ENCODE results near the gene METTL6. TPM values are rescaled to one million over a fixed set of nuclear protein-coding genes. Genes with fewer than 3 reads are reported as not detected.
"Not testable (repeated sequence)": the region's sequence is repeated elsewhere in the genome, so short reads cannot be mapped to it uniquely, and the experiment has no call there.

The METTL6 gene, protein sequence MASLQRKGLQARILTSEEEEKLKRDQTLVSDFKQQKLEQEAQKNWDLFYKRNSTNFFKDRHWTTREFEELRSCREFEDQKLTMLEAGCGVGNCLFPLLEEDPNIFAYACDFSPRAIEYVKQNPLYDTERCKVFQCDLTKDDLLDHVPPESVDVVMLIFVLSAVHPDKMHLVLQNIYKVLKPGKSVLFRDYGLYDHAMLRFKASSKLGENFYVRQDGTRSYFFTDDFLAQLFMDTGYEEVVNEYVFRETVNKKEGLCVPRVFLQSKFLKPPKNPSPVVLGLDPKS
- total RNA-seq: 10 to 100 TPM; 18.6 to 19.3 TPM

DNA sequence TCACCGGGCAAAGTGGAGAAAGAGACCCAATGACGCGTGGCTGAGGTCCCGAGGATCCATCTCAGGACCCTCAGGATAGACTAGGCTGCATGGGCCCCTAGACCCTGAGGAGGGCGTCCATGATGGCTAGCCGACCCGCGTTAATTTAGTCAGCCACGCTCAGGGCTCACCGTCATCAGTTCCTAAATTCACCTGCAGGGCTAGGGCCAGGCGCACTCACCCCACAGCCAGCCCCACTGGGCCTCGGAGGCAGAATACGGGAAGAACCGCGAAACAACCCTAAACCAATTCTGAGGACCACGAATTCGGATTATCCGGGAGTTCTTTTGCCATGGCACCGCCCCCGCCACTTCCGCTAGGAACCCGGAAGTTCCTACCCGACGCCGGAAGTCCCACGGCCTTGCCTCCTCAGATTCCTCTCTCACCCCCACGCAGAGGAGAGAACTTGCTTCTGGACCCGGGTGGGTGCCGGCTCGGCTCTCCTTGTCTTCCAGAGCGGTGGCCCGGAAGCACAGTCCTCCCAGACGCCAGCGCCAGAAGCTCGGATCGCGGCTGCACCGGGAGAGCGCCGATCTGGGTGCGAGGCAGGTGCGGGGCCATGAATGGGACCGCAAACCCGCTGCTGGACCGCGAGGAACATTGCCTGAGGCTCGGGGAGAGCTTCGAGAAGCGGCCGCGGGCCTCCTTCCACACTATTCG, at the start of gene METTL6, which contains the start of gene EAF1:
Gene METTL6 (minus strand): TSS at position 363 of the 699 bp plus-strand sequence. CDS start 1,033 bp downstream, outside the sequence.
Gene EAF1 (plus strand): TSS at position 417 of the 699 bp plus-strand sequence. CDS start 182 bp downstream, at position 599.
- POLR2A ChIA-PET: interaction anchor here (0.6 to 1.8 kb wide), 3 partner anchors 130 to 174 kb away, joined by 3 to 4 read pairs (median 4); partner anchors contain the start of genes BTD and HACL1
- H3K27me3 Mint-ChIP-seq: no peaks in the 10 kb centered on the region
- peak within 1 kb of the TSS; percentile 99 for H3K4me3 Mint-ChIP-seq
- peak; percentile 86 for DNase-seq
- H3K9me3 Mint-ChIP-seq: no peaks in the 10 kb centered on the region
- peaks cover 39% of the 10 kb centered on the region for H3K4me1 Mint-ChIP-seq
- peak; percentile 84 for ATAC-seq (ENCODE audit: low read depth)
- H3K27ac Mint-ChIP-seq: peak within 1 kb of the TSS; percentile 96
- H3K36me3 Mint-ChIP-seq: peaks cover 24% of the 10 kb centered on the region

DNA sequence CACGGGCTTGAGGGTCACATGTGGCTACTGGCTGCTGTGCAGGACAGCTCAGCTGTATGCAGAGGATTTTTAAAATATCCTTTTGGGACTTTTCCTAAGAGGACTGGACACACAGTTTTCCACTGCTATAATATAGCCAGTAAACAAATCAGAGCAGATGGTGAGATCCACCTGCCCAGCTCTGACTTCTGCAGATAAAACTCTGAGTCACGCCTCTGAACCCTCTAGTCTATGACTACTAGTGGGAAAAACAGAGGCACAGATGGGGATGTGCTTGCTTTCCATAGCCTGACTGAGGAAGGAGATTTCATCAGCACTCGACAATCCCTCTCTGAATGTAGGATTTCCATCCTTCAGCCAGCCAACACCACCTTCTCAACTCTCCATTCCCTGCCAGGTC, 49.0 kb upstream of the METTL6 start:
- no peaks in the 10 kb centered on the region for H3K9me3 Mint-ChIP-seq
- H3K27ac Mint-ChIP-seq: no peak overlapping the region
- H3K4me3 Mint-ChIP-seq: no peak overlapping the region
- ATAC-seq (ENCODE audit: low read depth): no peak
- POLR2A ChIA-PET: no interaction called here
- no peak for DNase-seq
- H3K4me1 Mint-ChIP-seq: no peaks in the 10 kb centered on the region
- H3K36me3 Mint-ChIP-seq: no peaks in the 10 kb centered on the region
- H3K27me3 Mint-ChIP-seq: peaks cover 9% of the 10 kb centered on the region

DNA sequence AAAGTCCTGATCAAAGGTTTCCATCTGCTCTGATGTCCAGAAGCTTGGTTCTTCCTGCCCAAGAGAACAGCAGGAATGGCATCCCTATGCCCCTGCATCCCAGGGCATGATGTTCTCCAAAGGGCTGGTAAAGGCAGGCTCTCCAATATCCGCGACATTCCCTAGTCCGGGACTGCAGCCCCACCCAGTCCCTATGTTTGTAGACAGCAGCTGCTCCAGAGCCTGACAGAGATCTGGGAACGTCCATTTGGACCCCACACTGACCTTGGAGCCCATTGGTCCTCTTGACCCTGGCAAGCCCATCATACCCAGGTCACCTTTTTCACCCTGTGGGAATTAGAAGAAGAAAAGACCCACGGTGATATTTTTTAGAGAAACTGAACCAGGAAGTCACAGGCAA, 47.8 kb upstream of the METTL6 start:
- no peaks in the 10 kb centered on the region for H3K9me3 Mint-ChIP-seq
- H3K4me1 Mint-ChIP-seq: no peaks in the 10 kb centered on the region
- H3K4me3 Mint-ChIP-seq: no peak overlapping the region
- no peaks in the 10 kb centered on the region for H3K36me3 Mint-ChIP-seq
- peaks cover 5% of the 10 kb centered on the region for H3K27me3 Mint-ChIP-seq
- POLR2A ChIA-PET: no interaction called here
- DNase-seq (no peak), ATAC-seq (ENCODE audit: low read depth) (no peak)
- H3K27ac Mint-ChIP-seq: no peak overlapping the region

DNA sequence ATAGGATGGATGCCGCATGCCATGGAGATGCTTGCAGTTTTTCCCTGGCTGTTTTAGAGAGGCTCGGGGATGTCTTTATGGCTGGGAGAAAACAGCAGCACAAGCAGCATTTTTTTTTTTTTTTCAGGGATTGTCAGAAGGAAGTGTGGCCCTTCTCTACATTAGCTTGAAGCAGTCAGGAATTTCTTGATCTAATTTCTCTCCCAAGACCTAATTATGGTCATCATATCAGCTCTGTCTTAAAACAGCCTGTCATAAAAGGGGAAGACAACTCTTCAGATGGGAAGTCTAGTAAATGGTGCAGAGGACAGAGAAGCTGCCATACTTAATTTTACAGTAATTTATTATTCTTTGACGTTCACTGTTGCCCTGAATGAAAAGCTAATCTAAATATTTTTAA, 44.5 kb upstream of the METTL6 start:
- ATAC-seq (ENCODE audit: low read depth) (no peak), DNase-seq (no peak)
- Mint-ChIP-seq H3K27ac (no peak overlapping the region), H3K4me3 (no peak overlapping the region), H3K36me3 (no peaks in the 10 kb centered on the region), H3K4me1 (no peaks in the 10 kb centered on the region), H3K9me3 (no peaks in the 10 kb centered on the region), H3K27me3 (peaks cover 2% of the 10 kb centered on the region)
- POLR2A ChIA-PET: no interaction called here

DNA sequence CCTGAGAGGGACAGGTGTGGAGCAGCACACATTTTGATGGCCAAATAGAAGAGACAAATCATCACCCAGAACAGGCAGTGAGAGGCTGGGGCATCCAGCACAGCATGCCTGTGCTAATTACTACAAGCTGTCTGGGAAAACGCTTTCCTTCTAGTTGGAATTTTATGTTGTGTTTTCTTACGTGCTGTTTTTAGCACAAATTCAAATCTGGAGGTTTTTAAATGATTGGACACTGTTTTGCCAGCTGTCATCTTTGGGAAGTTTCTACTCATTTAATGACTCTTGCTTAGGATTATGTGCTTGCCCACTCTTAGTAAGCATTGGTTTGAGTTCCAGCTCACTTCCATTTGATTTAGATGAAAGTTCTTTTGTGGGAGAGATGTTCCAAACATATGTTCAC, 43.5 kb upstream of the METTL6 start:
- no peaks in the 10 kb centered on the region for H3K4me1 Mint-ChIP-seq
- no peak overlapping the region for H3K27ac Mint-ChIP-seq
- no peak for DNase-seq
- POLR2A ChIA-PET: interaction anchor here (0.8 kb wide), 1 partner anchor 27 kb away, joined by 4 read pairs; no protein-coding TSS in a partner anchor
- H3K9me3 Mint-ChIP-seq: no peaks in the 10 kb centered on the region
- H3K4me3 Mint-ChIP-seq: no peak overlapping the region
- no peaks in the 10 kb centered on the region for H3K36me3 Mint-ChIP-seq
- no peak for ATAC-seq (ENCODE audit: low read depth)
- H3K27me3 Mint-ChIP-seq: peaks cover 2% of the 10 kb centered on the region

DNA sequence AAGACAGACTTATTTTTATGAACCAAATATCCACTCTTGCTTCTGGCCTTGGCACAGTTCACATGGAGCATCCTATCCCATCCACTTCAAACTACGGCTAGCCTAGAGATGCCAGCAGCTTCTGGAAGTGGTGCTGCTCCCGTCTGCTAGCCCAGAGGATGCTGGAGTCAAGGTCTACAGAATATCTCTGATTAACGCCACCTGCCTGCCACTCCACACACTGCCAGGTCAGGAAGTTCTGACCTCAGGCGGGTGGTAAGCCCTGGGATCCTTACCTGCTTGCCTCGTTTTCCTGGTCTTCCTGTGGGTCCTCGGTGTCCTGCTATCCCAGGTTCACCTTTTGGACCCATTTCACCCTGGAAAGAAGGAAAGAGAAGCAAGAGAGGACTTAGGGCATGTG, 42.9 kb upstream of the METTL6 start:
- Mint-ChIP-seq H3K4me1 (no peaks in the 10 kb centered on the region), H3K27ac (no peak overlapping the region), H3K36me3 (no peaks in the 10 kb centered on the region), H3K4me3 (no peak overlapping the region), H3K27me3 (peaks cover 2% of the 10 kb centered on the region), H3K9me3 (no peaks in the 10 kb centered on the region)
- DNase-seq: no peak
- no peak for ATAC-seq (ENCODE audit: low read depth)
- POLR2A ChIA-PET: no interaction called here

DNA sequence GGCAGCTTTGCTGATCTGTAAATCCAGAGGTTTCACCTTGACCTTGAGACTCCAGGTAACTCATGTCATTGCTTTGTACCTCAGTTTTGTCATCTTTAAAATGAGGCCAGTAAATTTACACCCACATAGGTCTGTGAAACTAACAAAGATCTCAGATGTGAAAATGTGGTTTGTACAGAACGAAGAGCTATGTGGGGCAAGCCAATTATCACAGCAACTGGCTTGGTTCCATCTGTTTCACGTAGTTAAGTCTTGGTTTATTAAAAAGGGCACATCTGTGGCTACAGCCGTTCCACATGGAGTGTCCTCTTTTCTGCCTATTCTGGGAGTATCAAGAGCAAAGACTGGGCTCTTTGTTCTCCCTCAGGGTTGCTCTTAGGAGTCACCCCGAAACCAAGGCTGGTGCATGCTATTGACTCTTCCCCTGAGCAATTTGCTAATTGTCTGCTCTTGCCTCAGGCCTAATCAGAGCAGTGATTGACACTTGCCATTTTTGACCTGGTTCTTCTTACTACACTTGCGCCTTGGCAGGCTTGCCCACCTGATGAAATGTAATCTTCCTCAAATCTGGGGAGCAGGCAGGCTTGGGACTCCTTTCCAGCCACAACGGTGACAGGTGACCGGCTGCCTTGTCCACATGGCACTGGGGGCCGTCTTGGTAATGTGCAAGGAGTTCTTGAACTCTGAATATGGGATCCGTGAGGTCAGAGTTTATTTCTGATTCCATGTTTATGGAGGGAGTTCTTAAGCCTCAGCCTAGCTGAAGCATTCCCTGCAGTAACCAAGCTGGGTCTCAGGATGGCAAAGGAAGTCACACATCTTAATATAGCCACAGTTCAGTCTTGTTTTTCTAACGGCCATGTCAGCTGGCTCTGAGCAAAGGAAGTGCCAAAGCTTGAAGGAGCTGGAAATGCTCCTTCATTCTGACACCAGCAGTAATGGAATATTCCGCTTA, 40.2 kb upstream of the METTL6 start:
- H3K9me3 Mint-ChIP-seq: no peaks in the 10 kb centered on the region
- H3K36me3 Mint-ChIP-seq: no peaks in the 10 kb centered on the region
- DNase-seq: no peak
- ATAC-seq (ENCODE audit: low read depth): no peak
- POLR2A ChIA-PET: interaction anchor here (1.5 kb wide), 1 partner anchor 47 kb away, joined by 3 read pairs; no protein-coding TSS in a partner anchor
- no peaks in the 10 kb centered on the region for H3K27me3 Mint-ChIP-seq
- H3K27ac Mint-ChIP-seq: no peak overlapping the region
- no peak overlapping the region for H3K4me3 Mint-ChIP-seq
- H3K4me1 Mint-ChIP-seq: peaks cover 5% of the 10 kb centered on the region

DNA sequence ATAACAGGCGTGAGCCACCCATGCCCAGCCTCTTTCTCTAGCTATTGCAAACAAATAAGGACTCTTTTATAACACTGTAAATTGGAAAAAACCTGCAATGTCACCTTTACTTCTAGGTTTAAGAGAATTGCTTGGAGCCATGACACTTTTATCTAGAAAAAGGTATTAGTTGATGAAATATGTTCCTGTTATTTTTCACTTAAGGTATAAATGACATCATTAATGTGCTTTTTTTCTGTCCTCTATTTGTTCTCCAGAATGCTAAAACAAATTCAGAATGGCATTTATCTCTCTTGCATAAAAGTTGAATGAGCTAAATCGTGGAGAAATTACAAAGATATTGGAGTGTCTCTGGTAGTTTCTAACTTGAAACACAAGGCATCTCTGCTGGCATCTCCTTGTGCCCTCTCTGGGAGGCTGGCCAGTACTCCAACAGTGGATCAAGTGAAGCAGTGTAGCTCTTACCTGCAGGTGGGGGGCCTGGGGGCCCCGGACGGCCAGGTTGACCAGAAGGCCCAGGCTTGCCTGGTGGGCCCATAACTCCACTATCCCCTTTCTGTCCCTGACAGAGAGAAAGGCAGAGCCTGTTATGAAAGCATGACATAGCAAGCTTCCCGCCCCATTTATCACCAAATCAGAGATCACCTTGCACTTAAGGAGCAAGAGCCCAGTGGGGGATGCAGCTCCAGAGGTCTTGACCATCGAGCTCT, 38.7 kb upstream of the METTL6 start:
- Mint-ChIP-seq H3K9me3 (no peaks in the 10 kb centered on the region), H3K27ac (no peak overlapping the region), H3K4me3 (no peak overlapping the region), H3K4me1 (peaks cover 15% of the 10 kb centered on the region), H3K36me3 (no peaks in the 10 kb centered on the region), H3K27me3 (no peaks in the 10 kb centered on the region)
- ATAC-seq (ENCODE audit: low read depth): no peak
- POLR2A ChIA-PET: no interaction called here
- no peak for DNase-seq

DNA sequence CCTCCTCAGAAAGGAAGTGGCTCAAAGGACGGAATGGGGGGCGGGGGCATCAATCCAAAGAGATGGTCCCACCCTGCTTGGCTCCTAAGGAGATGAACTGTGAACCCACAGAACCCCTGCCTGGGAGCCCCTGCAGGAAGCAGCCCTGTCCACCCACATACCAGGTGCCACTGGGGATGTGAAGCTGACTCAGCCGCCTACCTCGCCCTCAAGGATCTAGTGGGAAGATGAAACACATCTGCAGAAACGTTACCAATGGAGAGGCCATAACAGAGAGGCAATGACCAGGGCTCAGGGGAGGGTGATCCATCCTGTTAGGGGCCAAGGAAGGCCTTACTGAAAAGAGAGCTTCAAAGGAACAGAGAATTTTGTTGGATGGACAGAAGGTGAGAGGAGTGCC, 35.1 kb upstream of the METTL6 start:
- ATAC-seq (ENCODE audit: low read depth) (no peak), DNase-seq (no peak)
- Mint-ChIP-seq H3K9me3 (no peaks in the 10 kb centered on the region), H3K36me3 (no peaks in the 10 kb centered on the region), H3K4me3 (no peak overlapping the region), H3K27ac (no peak overlapping the region), H3K4me1 (peaks cover 27% of the 10 kb centered on the region), H3K27me3 (peaks cover 4% of the 10 kb centered on the region)
- POLR2A ChIA-PET: no interaction called here

DNA sequence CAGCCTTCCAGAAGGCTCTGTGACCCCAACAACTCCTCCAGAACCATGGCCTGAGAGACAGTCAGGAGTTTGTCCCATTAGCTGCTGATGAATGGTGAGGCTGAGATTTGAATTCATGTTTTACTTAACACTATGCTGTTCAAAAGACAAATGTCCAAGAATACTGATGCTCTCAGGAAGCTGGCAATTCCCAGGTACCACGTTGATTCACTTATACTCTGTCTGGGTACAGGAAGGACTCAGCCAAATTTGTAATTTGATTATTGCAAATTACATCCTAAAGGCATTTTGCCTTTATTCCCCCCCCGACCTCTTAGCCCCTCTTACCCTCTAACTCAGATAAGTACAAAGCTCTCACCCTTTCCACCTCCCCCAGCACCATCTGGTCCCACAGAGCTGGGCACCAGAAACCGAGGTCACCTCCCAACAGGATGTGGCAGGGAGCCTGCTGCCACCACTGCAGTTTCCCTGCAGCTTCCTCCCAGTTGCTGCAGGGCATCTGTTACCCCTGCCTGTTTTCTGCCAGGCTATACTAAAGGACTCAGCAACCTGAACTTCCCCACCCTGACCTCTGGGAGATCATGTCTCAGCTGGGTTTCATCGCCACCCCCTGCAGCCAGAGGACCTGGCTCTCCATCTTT, 33.7 kb upstream of the METTL6 start:
- peak overlapping the region; percentile 52 for H3K4me3 Mint-ChIP-seq
- ATAC-seq (ENCODE audit: low read depth) (peak; percentile 77), DNase-seq (peak; percentile 41)
- POLR2A ChIA-PET: interaction anchor here (0.6 kb wide), 1 partner anchor 255 kb away, joined by 3 read pairs; the partner anchor contains the start of gene CAPN7
- H3K4me1 Mint-ChIP-seq: peaks cover 27% of the 10 kb centered on the region
- H3K36me3 Mint-ChIP-seq: no peaks in the 10 kb centered on the region
- H3K27me3 Mint-ChIP-seq: peaks cover 4% of the 10 kb centered on the region
- H3K9me3 Mint-ChIP-seq: no peaks in the 10 kb centered on the region
- peak overlapping the region; percentile 43 for H3K27ac Mint-ChIP-seq

DNA sequence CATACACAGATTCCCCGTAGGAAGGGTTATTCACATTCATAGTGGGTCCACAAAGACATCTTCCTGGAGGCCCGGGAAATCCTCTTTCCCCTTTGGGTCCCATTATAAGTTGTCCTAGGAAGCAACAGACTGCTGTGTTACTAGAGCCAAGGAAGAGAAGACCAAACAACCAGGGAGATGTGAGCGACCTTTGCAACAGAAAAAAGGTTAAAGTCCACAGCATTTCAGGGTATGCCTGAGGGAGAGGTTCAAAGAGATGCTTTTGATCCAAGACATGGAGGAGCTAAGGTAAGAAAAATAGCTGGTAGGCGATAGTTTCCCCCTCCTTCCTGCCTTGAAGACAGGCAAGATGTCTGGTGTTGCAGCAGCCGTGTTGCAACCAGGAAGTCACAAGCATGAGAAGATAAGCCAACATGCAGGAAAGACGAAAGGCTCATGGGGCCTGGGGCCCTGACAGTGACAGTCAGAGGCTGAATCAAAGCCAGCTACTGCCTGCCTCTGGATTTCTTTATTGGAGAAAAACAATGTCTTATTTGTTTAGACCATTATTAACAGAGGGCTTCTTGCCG, 31.0 kb upstream of the METTL6 start:
- Mint-ChIP-seq H3K4me3 (no peak overlapping the region), H3K9me3 (no peaks in the 10 kb centered on the region), H3K36me3 (no peaks in the 10 kb centered on the region), H3K27ac (no peak overlapping the region), H3K4me1 (peaks cover 27% of the 10 kb centered on the region), H3K27me3 (peaks cover 4% of the 10 kb centered on the region)
- DNase-seq: no peak
- no peak for ATAC-seq (ENCODE audit: low read depth)
- POLR2A ChIA-PET: no interaction called here

DNA sequence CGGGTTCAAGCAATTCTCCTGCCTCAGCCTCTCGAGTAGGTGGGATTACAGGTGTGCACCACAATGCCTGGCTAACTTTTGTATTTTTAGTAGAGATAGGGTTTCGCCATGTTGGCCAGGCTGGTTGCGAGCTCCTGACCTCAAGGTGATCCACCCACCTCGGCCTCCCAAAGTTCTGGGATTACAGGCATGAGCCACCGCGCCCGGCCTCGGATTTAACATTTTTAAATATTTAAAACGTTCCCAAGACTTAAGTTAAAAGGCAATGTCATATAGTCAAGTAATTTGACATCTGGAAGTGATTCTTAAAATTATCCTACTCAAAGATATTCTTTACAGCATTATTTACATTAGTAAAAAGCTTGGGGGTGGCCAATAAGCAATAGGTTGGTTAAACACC, 29.6 kb upstream of the METTL6 start:
- H3K4me3 Mint-ChIP-seq; DNase-seq; H3K9me3 Mint-ChIP-seq; ATAC-seq (ENCODE audit: low read depth); H3K36me3 Mint-ChIP-seq; H3K27ac Mint-ChIP-seq; POLR2A ChIA-PET; H3K27me3 Mint-ChIP-seq: not testable (repeated sequence)
- H3K4me1 Mint-ChIP-seq: peaks cover 18% of the 10 kb centered on the region
